ENCODE results near the gene CAV1. TPM values are rescaled to one million over a fixed set of nuclear protein-coding genes. Genes with fewer than 3 reads are reported as not detected.

The CAV1 gene
- total and polyA plus RNA-seq, 2 experiments from 2014 or later, result 16.0 to 21.1 TPM

GRCh38 chr7:116525298-116525912, 569 bp downstream of the CAV1 start:
- peak; percentile 37 for DNase-seq (ENCODE audit: low spot score)

More at GRCh38 chr7:116525298-116525912, 569 bp downstream of the CAV1 start:
- no peaks in the 10 kb centered on the region for H3K79me2 ChIP-seq (replicated peaks; ENCODE audit: insufficient read depth)
- TF ChIP-seq ZNF462 (CRISPR knock-in tag; IDR thresholded peaks at IDR 0.05), result 0 out of 2 replicates have a peak, but pooled peaks have one; percentile 25
- TF ChIP-seq, protein P1, sequence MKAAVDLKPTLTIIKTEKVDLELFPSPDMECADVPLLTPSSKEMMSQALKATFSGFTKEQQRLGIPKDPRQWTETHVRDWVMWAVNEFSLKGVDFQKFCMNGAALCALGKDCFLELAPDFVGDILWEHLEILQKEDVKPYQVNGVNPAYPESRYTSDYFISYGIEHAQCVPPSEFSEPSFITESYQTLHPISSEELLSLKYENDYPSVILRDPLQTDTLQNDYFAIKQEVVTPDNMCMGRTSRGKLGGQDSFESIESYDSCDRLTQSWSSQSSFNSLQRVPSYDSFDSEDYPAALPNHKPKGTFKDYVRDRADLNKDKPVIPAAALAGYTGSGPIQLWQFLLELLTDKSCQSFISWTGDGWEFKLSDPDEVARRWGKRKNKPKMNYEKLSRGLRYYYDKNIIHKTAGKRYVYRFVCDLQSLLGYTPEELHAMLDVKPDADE (IDR thresholded peaks at IDR 0.05), result no peak
- H3K9me2 ChIP-seq (ENCODE audit: insufficient read depth), result no peaks in the 10 kb centered on the region
- H3K9me3 Mint-ChIP-seq, result no peaks in the 10 kb centered on the region
- H3K36me3 ChIP-seq (ENCODE audit: insufficient read depth), result no peaks in the 10 kb centered on the region
- H3K4me1 ChIP-seq (ENCODE audit: insufficient read depth), result peaks cover 39% of the 10 kb centered on the region
- H4K20me1 ChIP-seq (replicated peaks; ENCODE audit: insufficient read depth), result no peaks in the 10 kb centered on the region
- ATAC-seq, result peak; percentile 32
- peak overlapping the region; percentile 83 for H3K4me3 ChIP-seq
- no peak overlapping the region for H3K27ac Mint-ChIP-seq
- H3K27me3 ChIP-seq (ENCODE audit: insufficient read depth), result peaks cover 14% of the 10 kb centered on the region
- no peak overlapping the region for H3K27ac ChIP-seq (ENCODE audit: low read depth)
- H3K36me3 Mint-ChIP-seq (ENCODE audit: low read depth), result no peaks in the 10 kb centered on the region
- peak overlapping the region; percentile 92 for H2AFZ ChIP-seq
- H3F3A ChIP-seq (replicated peaks; ENCODE audit: low read depth), result no peaks in the 10 kb centered on the region
- peaks cover 38% of the 10 kb centered on the region for H3K27me3 Mint-ChIP-seq (ENCODE audit: insufficient read depth, low read depth, poor library complexity)
- H3K4me1 Mint-ChIP-seq, result peaks cover 52% of the 10 kb centered on the region
- peak overlapping the region; percentile 92 for H3K4me3 Mint-ChIP-seq
- H3K4me2 ChIP-seq, result peak overlapping the region; percentile 93
